Measurements from ENCODE around the gene KPNA2. TPM values are rescaled to one million over a fixed set of nuclear protein-coding genes. Genes with fewer than 3 reads are reported as not detected.

KPNA2 gene
- total RNA-seq (10 to 100 TPM; 22.1 to 49.2 (median 38.5) TPM), polyA plus RNA-seq (10 to 100 TPM; 12.4 to 32.5 (median 31.4) TPM)
- long read RNA-seq, donor 1, transcript KPNA2-201 (11 exons, 2,181 nt), result major isoform, 31 of 75 reads
- long read RNA-seq, donor 1, partial matches to known transcripts, result 43 of 75 reads
- long read RNA-seq, donor 1, other reads (novel, unspliced or antisense), result 0 of 75 reads
- long read RNA-seq, donor 2, transcript KPNA2-201 (11 exons, 2,181 nt), result major isoform, 24 of 47 reads
- long read RNA-seq, donor 2, partial matches to known transcripts, result 23 of 47 reads
- long read RNA-seq, donor 2, other reads (novel, unspliced or antisense), result 0 of 47 reads

- Histone ChIP-seq H3K27ac (peak within 1 kb of the TSS; percentile 74 to 93 (median 85)), H3K27me3 (replicated peaks in 1 of 7) (no peaks in the 10 kb centered on the region), H3K4me1 (peaks cover 8 to 33% (median 24%) of the 10 kb centered on the region in 6 donors), H3K9me3 (no peaks in the 10 kb centered on the region), H3K36me3 (peaks cover 0 to 37% (median 19%) of the 10 kb centered on the region in 6 donors), H3K4me3 (peak within 1 kb of the TSS; percentile 95 to 100 (median 100))
- WGBS, 5 donors, result 0 to 1% (median 0%) methylated on average over 46 to 69 of the region's 72 CpGs
- peak; percentile 95 for DNase-seq
- intact Hi-C loops (cut with DNase I; ENCODE audit: low total_unique reads), result no loop called here
- TF ChIP-seq CTCF (IDR thresholded peaks at IDR 0.05 in 8 of 11, conservative IDR thresholded peaks at IDR 0.05 in 3 of 11), result peak in 3 of 11 experiments; percentile 5 to 49 (median 43)
- TF ChIP-seq POLR2A (IDR thresholded peaks at IDR 0.05), result peak in 2 of 3 donors; percentile 36 to 54
- peak; percentile 93 to 94 (median 93) for TF ChIP-seq POLR2AphosphoS5 (IDR thresholded peaks at IDR 0.05)
Measured at GRCh38 chr17:68035523-68036303, at the start of gene KPNA2. KPNA2 (plus strand) TSS chr17:68035735; CDS start chr17:68037133, 1,398 bp downstream.

- intact Hi-C loops (cut with DNase I; ENCODE audit: low total_unique reads), result no loop called here
- no peak for DNase-seq
- no peaks in the 10 kb centered on the region for H3K9me3 ChIP-seq
- H3K36me3 ChIP-seq, result no peaks in the 10 kb centered on the region
- H3K27ac ChIP-seq, result no peak overlapping the region
- H3K4me1 ChIP-seq, result peaks cover 12 to 34% (median 30%) of the 10 kb centered on the region in 6 donors
- 95 to 98% (median 97%) methylated on average over 4 of the region's 4 CpGs for WGBS, 5 donors
- H3K4me3 ChIP-seq, result no peak overlapping the region
- TF ChIP-seq POLR2AphosphoS5 (IDR thresholded peaks at IDR 0.05) (no peak), POLR2A (IDR thresholded peaks at IDR 0.05) (no peak), CTCF (IDR thresholded peaks at IDR 0.05 in 8 of 11, conservative IDR thresholded peaks at IDR 0.05 in 3 of 11) (no peak)
- peaks cover 0 to 15% (median 0%) of the 10 kb centered on the region in 7 donors for H3K27me3 ChIP-seq (replicated peaks in 1 of 7)
Measured at GRCh38 chr17:67990909-67991308, 44.6 kb upstream of the KPNA2 start.

GRCh38 chr17:67992548-67993152 is 42.9 kb upstream of the KPNA2 start:
- DNase-seq, result no peak
- no peak for TF ChIP-seq POLR2A (IDR thresholded peaks at IDR 0.05)
- TF ChIP-seq CTCF (IDR thresholded peaks at IDR 0.05 in 8 of 11, conservative IDR thresholded peaks at IDR 0.05 in 3 of 11), result no peak
- TF ChIP-seq POLR2AphosphoS5 (IDR thresholded peaks at IDR 0.05), result no peak

More at GRCh38 chr17:67992548-67993152, 42.9 kb upstream of the KPNA2 start:
- Histone ChIP-seq H3K4me3 (peak overlapping the region; percentile 54 to 92 (median 66)), H3K27me3 (replicated peaks in 1 of 7) (peaks cover 0 to 26% (median 0%) of the 10 kb centered on the region in 7 donors), H3K36me3 (no peaks in the 10 kb centered on the region), H3K9me3 (no peaks in the 10 kb centered on the region), H3K4me1 (peaks cover 12 to 44% (median 38%) of the 10 kb centered on the region in 6 donors), H3K27ac (peak overlapping the region; percentile 92 to 96 (median 93))
- WGBS, 5 donors, result 6 to 11% (median 7%) methylated on average over 15 to 18 of the region's 18 CpGs
- intact Hi-C loops (cut with DNase I; ENCODE audit: low total_unique reads), result no loop called here
